Upper lobe of left lung (tissue), 6 donors: Measurements from ENCODE around the gene GTSE1. TPM values are rescaled to one million over a fixed set of nuclear protein-coding genes. Genes with fewer than 3 reads are reported as not detected.

Experiments
- ATAC-seq, 2 donors: fragments of 200-7000 bp; cut with Tn5 transposase; one replicate each; pipeline ENCODE4 v1.9.1; 2022; ENCODE audit warnings: mild to moderate bottlenecking in 2 of 2, moderate library complexity in 2 of 2; ENCODE audit not compliant: low FRiP score in 2 of 2
- DNase-seq, 2 donors: peaks; one replicate each; pipeline ENCODE4 v3.0.0-alpha.2; 2019 to 2020
- H3K27ac ChIP-seq, 4 donors: fragments of 200-600 bp; sonication (generic); one replicate each; pipeline ENCODE4 v1.5.1; 2016 to 2019
- H3K27me3 ChIP-seq, 4 donors: fragments of 200-600 bp; sonication (generic); one replicate each; pipeline ENCODE4 v1.5.1; 2017 to 2019
- H3K36me3 ChIP-seq, 4 donors: fragments of 200-600 bp; sonication (generic); one replicate each; pipeline ENCODE4 v1.5.1; 2016 to 2019
- H3K4me1 ChIP-seq, 4 donors: fragments of 200-600 bp; sonication (generic); one replicate each; pipeline ENCODE4 v1.5.1; 2018 to 2019
- H3K4me3 ChIP-seq, 4 donors: fragments of 200-600 bp; sonication (generic); one replicate each; pipeline ENCODE4 v1.5.1; 2017 to 2019; ENCODE audit warnings: mild to moderate bottlenecking in 2 of 4, moderate library complexity in 1 of 4
- H3K9me3 ChIP-seq, 4 donors: fragments of 200-600 bp; sonication (generic); one replicate each; pipeline ENCODE4 v1.5.1; 2018 to 2019
- CTCF ChIP-seq, 6 experiments: fragments of 450-650 bp in 4 of 6; fragments of 200-600 bp in 2 of 6; sonication (generic) in 2 of 6; IDR thresholded peaks; one replicate each; pipeline ENCODE4 v1.5.1; 2016 to 2019; ENCODE audit warnings: antibody characterized with exemption in 6 of 6
- EP300 ChIP-seq, 4 donors: sonication (generic); formaldehyde crosslinking; IDR thresholded peaks; one replicate each; pipeline ENCODE4 v1.5.1; 2017; ENCODE audit warnings: antibody characterized with exemption in 4 of 4, control low read depth in 2 of 4
- POLR2A ChIP-seq, 4 donors: fragments of 450-650 bp; IDR thresholded peaks; one replicate each; pipeline ENCODE4 v1.5.1; 2016 to 2017; ENCODE audit warnings: antibody characterized with exemption in 4 of 4, mild to moderate bottlenecking in 2 of 4
- POLR2AphosphoS5 ChIP-seq, 2 donors: sonication (generic); formaldehyde crosslinking; IDR thresholded peaks; one replicate each; pipeline ENCODE4 v1.5.1; 2017; ENCODE audit warnings: antibody characterized with exemption in 2 of 2
- WGBS, 2 donors: methylation state at CpG; one replicate each; pipeline ENCODE4 v1.1.5; 2017 to 2018; 5-methylcytosine and 5-hydroxymethylcytosine counted together
- total RNA-seq, 6 donors: library from RNA; depleted of rRNA in 4 of 6; stranded (reverse); fragments of >200 nt in 4 of 6; gene quantifications; one replicate each; pipeline versions ENCODE4 v1.1.0 to v1.2.1, GENCODE V29; 2016 to 2021
- donor health status: DM: no; HTN: no; CAD: no; lungs with moderate emphysema.
- donor health status: DM: no; HTN: yes; CAD: no; lungs with severe emphysema.

Gene GTSE1
- total RNA-seq, 6 donors from 2014 or later = 0.30 to 4.4 (median 1.4) TPM; not detected in 1

- no peak for ATAC-seq
- Histone ChIP-seq H3K4me1 (no peaks in the 10 kb centered on the region), H3K4me3 (no peak overlapping the region), H3K9me3 (no peaks in the 10 kb centered on the region), H3K27me3 (no peaks in the 10 kb centered on the region), H3K27ac (no peak overlapping the region), H3K36me3 (no peaks in the 10 kb centered on the region)
- DNase-seq = no peak
- no peak for TF ChIP-seq CTCF (IDR thresholded peaks at IDR 0.05)
- no peak for TF ChIP-seq EP300 (IDR thresholded peaks at IDR 0.05)
- no peak for TF ChIP-seq POLR2A (IDR thresholded peaks at IDR 0.05)
- TF ChIP-seq POLR2AphosphoS5 (IDR thresholded peaks at IDR 0.05) = no peak
- WGBS, 2 donors = 93 to 96% methylated on average over 20 of the region's 20 CpGs
These were observed 24.2 kb downstream of the GTSE1 start for GRCh38 chr22:46320716-46321386.

- Histone ChIP-seq H3K27me3 (no peaks in the 10 kb centered on the region), H3K4me3 (no peak overlapping the region), H3K27ac (no peak overlapping the region), H3K4me1 (no peaks in the 10 kb centered on the region), H3K36me3 (no peaks in the 10 kb centered on the region), H3K9me3 (no peaks in the 10 kb centered on the region)
- no peak for DNase-seq
- WGBS, 2 donors = 95 to 97% methylated on average over 15 of the region's 15 CpGs
- TF ChIP-seq POLR2AphosphoS5 (IDR thresholded peaks at IDR 0.05) (no peak), EP300 (IDR thresholded peaks at IDR 0.05) (no peak), POLR2A (IDR thresholded peaks at IDR 0.05) (no peak)
- ATAC-seq = no peak
These were observed 26.0 kb downstream of the GTSE1 start for GRCh38 chr22:46322711-46323110.

- TF ChIP-seq EP300 (IDR thresholded peaks at IDR 0.05) = no peak
- H3K36me3 ChIP-seq = no peaks in the 10 kb centered on the region
These were observed 26.5 kb downstream of the GTSE1 start for GRCh38 chr22:46323162-46323561.

GRCh38 chr22:46326066-46326680, 29.5 kb downstream of the GTSE1 start:
- no peak for ATAC-seq
- Histone ChIP-seq H3K27ac (no peak overlapping the region), H3K4me3 (no peak overlapping the region), H3K27me3 (no peaks in the 10 kb centered on the region), H3K4me1 (no peaks in the 10 kb centered on the region), H3K9me3 (no peaks in the 10 kb centered on the region), H3K36me3 (no peaks in the 10 kb centered on the region)
- 94 to 96% methylated on average over 16 to 23 of the region's 23 CpGs for WGBS, 2 donors
- no peak for DNase-seq
- TF ChIP-seq EP300 (IDR thresholded peaks at IDR 0.05) = no peak
- TF ChIP-seq POLR2AphosphoS5 (IDR thresholded peaks at IDR 0.05) = no peak
- TF ChIP-seq CTCF (IDR thresholded peaks at IDR 0.05) = no peak
- no peak for TF ChIP-seq POLR2A (IDR thresholded peaks at IDR 0.05)

More at GRCh38 chr22:46323162-46323561, 26.5 kb downstream of the GTSE1 start:
- Histone ChIP-seq H3K4me3 (no peak overlapping the region), H3K27me3 (no peaks in the 10 kb centered on the region), H3K4me1 (no peaks in the 10 kb centered on the region), H3K9me3 (no peaks in the 10 kb centered on the region), H3K27ac (no peak overlapping the region)
- 96 to 98% methylated on average over 19 of the region's 19 CpGs for WGBS, 2 donors
- ATAC-seq (no peak), DNase-seq (no peak)

GRCh38 chr22:46327691-46328465, 31.2 kb downstream of the GTSE1 start:
- Histone ChIP-seq H3K36me3 (no peaks in the 10 kb centered on the region), H3K4me3 (no peak overlapping the region), H3K9me3 (no peaks in the 10 kb centered on the region), H3K4me1 (no peaks in the 10 kb centered on the region), H3K27me3 (no peaks in the 10 kb centered on the region), H3K27ac (no peak overlapping the region)
- DNase-seq (no peak), ATAC-seq (no peak)
- no peak for TF ChIP-seq POLR2AphosphoS5 (IDR thresholded peaks at IDR 0.05)
- no peak for TF ChIP-seq EP300 (IDR thresholded peaks at IDR 0.05)
- TF ChIP-seq CTCF (IDR thresholded peaks at IDR 0.05) = no peak
- TF ChIP-seq POLR2A (IDR thresholded peaks at IDR 0.05) = no peak
- 96% methylated on average over 13 of the region's 13 CpGs for WGBS, 2 donors
